Retinal pigment epithelial cell (primary cell): Measurements from ENCODE around the gene GPR65.

ENCODE experiments used
- DNase-seq: peaks from one replicate; pipeline ENCODE4 v3.0.0-alpha.2; 2010; ENCODE audit warnings: low read depth
- H3K4me3 ChIP-seq: 2 replicates; pipeline ENCODE4 v1.5.1; 2011; ENCODE audit warnings: mild to moderate bottlenecking, low read length, control low read depth, moderate library complexity
- TF ChIP-seq, protein P1 (sequence below): conservative IDR thresholded peaks from 2 replicates; pipeline ENCODE4 v1.5.1; 2011; ENCODE audit warnings: low read depth, low read length, control low read depth, inconsistent platforms

The GPR65 gene

DNA sequence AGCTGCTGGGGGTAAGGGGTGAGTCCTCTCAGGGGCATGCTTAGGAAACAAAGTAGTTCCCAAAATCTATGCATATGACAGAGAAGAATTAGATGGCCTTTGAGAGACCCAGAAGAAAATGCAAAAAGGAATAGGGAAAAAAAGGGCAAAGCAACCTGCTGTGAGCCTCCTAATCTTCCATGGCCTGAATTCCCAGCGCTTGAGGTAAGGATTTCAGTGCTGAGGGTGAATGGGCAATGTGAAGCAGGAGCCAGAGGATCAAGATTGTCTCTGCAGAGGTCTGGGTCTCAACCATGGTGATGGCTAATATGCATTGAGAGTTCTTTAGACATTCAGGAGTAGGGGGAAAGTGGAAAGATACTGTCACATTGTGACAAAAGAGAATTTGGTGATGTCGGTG is 31.5 kb downstream of the GPR65 start:
- no peak for DNase-seq
- no peak overlapping the region for H3K4me3 ChIP-seq
- TF ChIP-seq, protein P1, sequence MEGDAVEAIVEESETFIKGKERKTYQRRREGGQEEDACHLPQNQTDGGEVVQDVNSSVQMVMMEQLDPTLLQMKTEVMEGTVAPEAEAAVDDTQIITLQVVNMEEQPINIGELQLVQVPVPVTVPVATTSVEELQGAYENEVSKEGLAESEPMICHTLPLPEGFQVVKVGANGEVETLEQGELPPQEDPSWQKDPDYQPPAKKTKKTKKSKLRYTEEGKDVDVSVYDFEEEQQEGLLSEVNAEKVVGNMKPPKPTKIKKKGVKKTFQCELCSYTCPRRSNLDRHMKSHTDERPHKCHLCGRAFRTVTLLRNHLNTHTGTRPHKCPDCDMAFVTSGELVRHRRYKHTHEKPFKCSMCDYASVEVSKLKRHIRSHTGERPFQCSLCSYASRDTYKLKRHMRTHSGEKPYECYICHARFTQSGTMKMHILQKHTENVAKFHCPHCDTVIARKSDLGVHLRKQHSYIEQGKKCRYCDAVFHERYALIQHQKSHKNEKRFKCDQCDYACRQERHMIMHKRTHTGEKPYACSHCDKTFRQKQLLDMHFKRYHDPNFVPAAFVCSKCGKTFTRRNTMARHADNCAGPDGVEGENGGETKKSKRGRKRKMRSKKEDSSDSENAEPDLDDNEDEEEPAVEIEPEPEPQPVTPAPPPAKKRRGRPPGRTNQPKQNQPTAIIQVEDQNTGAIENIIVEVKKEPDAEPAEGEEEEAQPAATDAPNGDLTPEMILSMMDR: no peak

- H3K4me3 ChIP-seq: no peak overlapping the region
- TF ChIP-seq, protein P1: no peak
- no peak for DNase-seq
Measured at GRCh38 chr14:88037325-88037724, 32.4 kb downstream of the GPR65 start.

GRCh38 chr14:88039197-88039596 is 34.3 kb downstream of the GPR65 start:
- TF ChIP-seq, protein P1: no peak

GRCh38 chr14:88040146-88040545 is 35.2 kb downstream of the GPR65 start:
- TF ChIP-seq, protein P1: no peak
- no peak for DNase-seq
- no peak overlapping the region for H3K4me3 ChIP-seq

More at GRCh38 chr14:88039197-88039596, 34.3 kb downstream of the GPR65 start:
- DNase-seq: no peak
- H3K4me3 ChIP-seq: no peak overlapping the region

DNA sequence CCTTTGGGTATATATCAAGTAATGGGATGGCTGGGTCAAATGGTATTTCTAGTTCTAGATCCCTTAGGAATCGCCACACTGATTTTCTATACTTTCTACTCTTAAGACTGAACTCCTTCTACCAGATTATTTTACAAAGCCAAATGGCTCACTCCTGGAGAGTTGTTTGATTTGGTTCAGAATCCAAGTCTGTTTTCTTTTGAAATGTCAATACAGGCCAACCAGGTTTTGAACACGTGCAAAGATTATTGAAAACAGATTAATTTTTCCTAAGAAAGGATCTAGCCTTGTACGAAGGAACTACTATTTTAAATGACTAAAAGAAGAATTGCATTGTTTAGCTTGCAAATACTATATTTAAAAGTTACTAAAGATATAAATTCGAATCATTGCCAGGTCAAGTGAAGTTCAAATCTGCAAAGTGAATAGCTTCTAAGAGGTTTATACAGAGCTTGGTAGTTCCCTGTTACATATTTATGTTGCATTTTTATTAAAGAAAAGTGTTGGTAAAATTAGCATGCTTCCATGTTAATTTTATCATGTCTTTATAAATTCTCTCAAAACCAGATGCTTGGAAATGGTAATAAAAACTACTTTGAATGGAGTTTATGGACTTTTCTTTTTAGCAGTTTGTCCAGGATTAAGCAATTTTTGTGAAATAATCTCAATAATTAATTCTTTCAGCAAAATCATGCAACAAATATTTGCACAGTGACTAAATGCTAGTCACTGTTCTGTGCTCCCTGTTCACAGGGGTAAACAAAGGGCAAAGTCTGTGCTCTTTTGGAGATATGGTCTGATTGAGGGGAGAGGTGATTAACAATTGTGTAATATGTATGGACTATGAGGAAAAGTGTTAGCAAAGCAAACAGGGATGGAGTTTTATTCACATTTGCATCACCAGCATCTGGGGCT is 38.9 kb downstream of the GPR65 start:
- no peak for DNase-seq
- H3K4me3 ChIP-seq: no peak overlapping the region
- TF ChIP-seq, protein P1: no peak

GRCh38 chr14:88044444-88044758 is 39.5 kb downstream of the GPR65 start:
- no peak overlapping the region for H3K4me3 ChIP-seq
- no peak for DNase-seq
- TF ChIP-seq, protein P1: no peak

GRCh38 chr14:88044776-88045446 is 40.0 kb downstream of the GPR65 start:
- no peak for DNase-seq
- TF ChIP-seq, protein P1: no peak
- no peak overlapping the region for H3K4me3 ChIP-seq
